SK-MEL-5 (cell line): Measurements from ENCODE around the gene DUSP10. TPM values are rescaled to one million over a fixed set of nuclear protein-coding genes. Genes with fewer than 3 reads are reported as not detected.

Experiments
- DNase-seq: peaks from one replicate; pipeline ENCODE4 v3.0.0-alpha.2; 2016; ENCODE audit warnings: low read depth, low spot score
- in situ Hi-C: cut with HindIII; loops from 2 replicates; pipeline ENCODE4 v1.10.0; 2016; ENCODE audit warnings: low sequenced_read_pairs, high pct_unique_total_duplicates, low pct_unique_long_range_greater_than_20kb
- total RNA-seq: library from RNA; depleted of rRNA; stranded (reverse); fragments of >200 nt; shearing (Covaris generic); gene quantifications from 2 replicates; pipeline ENCODE4 v1.2.3, GENCODE V29; 2014

The DUSP10 gene
- total RNA-seq, 1 experiment from 2014 or later = 101 TPM

GRCh38 chr1:221773383-221773782, 31.5 kb upstream of the DUSP10 start:
- in situ Hi-C loops = no loop called here
- no peak for DNase-seq

- DNase-seq = no peak
- in situ Hi-C loops = no loop called here
These were observed 30.2 kb upstream of the DUSP10 start for GRCh38 chr1:221772117-221772516.

GRCh38 chr1:221768444-221769066, 26.7 kb upstream of the DUSP10 start:
- peak; percentile 19 for DNase-seq
- in situ Hi-C loops = no loop called here

DNA sequence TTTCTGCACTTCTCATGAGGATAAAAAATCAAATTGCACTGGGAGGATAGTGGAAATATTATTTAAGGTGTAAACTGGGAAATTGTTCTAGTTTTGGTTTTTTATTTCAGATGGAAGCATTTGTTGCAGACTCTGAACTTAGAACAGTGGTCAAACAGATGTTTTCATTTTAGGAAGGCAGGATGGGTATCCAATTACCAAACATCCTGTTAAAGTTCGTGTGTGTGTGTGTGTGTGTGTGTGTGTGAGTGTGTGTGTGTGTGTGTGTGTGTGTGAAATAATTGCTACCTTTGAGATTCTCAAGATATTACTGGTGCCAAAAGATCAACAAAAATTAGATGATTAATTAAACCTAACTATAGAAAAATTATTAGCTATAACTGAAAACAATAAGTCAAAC, 24.3 kb upstream of the DUSP10 start:
- no peak for DNase-seq

DNA sequence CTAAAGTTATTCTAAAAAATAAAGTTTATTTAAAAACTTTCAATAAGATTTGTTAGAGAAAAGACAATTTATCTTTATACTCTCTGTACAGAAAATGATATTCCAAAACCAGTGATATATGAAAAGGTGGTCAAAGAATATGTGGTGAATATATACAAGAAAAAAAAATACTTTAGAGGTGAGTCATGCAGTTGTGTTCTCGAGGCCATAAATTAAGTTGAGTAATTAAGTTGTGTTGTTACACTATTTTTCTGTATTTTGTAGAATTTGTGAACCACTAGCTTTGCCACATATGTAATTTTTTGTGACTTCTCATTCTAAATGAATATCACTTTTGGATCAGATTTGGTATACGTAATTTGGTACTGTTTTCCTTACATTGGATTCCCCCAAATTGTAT, 23.6 kb upstream of the DUSP10 start:
- in situ Hi-C loops = no loop called here
- no peak for DNase-seq

More for the DNA sequence above, 24.3 kb upstream of the DUSP10 start:
- in situ Hi-C loops = no loop called here

- DNase-seq = no peak
- in situ Hi-C loops = no loop called here
These were observed 20.2 kb upstream of the DUSP10 start for GRCh38 chr1:221762121-221762520.

- in situ Hi-C loops = no loop called here
These were observed 19.6 kb upstream of the DUSP10 start for GRCh38 chr1:221761354-221762002.

GRCh38 chr1:221760911-221761310, 19.0 kb upstream of the DUSP10 start:
- no peak for DNase-seq
- in situ Hi-C loops = no loop called here

More at GRCh38 chr1:221761354-221762002, 19.6 kb upstream of the DUSP10 start:
- no peak for DNase-seq

DNA sequence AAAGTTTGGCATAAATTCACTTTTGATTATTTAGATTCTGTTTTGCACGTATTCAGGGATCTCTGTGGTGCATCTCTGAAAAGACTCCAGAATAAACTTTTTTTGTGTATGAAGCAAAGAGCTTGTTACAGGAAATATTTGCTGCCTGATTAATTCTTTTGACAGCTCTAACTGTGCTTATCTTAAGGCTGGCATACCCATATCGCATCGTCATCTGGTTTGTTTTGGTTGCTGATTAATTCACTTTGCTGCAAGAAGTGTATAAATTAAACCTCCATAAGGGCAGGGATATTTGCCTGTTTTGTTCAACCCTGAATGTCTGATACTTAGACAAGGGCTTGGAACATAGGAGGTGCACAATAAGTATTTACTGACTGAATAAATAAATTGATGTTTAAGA, 17.5 kb upstream of the DUSP10 start:
- in situ Hi-C loops = no loop called here
- no peak for DNase-seq

- in situ Hi-C loops = no loop called here
- DNase-seq = no peak
These were observed 16.6 kb upstream of the DUSP10 start for GRCh38 chr1:221758455-221758854.

DNA sequence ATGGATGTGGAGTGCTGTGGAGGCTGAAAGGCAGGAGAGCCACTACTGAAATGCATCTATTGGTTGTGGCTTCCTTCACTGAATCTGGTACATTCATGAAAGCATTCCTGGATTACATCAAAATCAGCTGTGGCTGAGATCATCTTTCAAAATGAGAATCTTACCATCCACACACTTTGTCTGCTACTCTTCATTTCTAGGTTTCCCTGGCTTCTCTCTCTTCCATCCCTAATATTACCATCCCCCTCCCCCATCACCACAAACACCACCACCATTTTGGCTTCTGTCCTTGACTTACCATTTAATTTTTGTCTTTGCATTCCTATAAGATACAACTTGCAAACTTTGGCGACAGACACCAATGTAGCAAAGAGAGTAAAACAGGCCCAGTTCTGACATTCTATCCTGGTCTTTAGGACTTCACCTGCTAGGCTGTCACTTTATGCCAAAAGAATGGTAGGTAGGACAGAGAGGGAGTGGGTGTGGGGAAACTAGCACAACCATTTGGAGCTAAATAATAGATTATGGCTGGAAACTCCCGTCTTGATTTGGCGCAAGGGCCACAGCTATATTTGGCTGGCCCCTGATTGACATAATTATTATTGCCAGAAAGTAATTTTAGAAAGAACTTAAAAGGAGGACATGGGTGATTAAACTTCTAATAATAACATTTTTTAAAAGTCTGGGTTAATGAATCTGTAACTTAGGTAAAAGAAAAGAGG, 15.1 kb upstream of the DUSP10 start:
- DNase-seq = no peak
- in situ Hi-C loops = no loop called here

DNA sequence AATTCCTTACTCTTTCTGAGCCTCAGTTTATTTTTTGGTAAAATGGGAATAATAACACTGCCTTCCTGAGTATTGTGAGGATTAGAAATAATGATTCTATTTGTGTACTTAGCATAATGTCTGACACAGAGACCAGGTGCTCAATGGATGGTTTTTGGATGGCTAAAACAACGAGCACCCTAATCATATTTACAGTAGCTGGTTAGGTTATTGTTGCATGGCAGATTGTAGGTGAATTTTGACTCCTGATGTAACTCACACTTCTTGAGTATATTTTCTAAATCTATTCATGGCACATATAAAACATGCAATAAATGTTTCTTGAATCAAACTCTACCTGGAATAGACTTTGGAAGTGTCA, 11.9 kb upstream of the DUSP10 start:
- in situ Hi-C loops = no loop called here
- no peak for DNase-seq

GRCh38 chr1:221751226-221751887, 9.5 kb upstream of the DUSP10 start:
- in situ Hi-C loops = no loop called here
- DNase-seq = no peak

DNA sequence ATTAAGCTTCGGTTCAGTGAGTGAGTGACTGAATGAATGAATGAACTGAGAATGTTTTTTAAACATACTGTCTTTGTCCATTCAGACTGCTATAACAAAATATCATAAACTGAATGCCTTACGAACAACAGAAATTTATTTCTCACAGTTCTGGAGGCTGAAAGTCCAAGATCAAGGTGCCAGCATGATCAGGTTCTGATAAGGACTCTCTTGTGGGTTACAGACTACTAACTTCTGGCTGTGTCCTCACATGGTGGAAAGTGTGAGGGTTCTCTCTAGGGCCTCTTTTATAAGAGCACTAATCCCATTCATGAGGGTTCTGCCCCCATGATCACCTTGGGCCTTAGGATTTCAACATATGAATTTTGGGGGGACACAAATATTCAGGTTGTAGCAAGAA, 7.1 kb upstream of the DUSP10 start:
- no peak for DNase-seq
- in situ Hi-C loops = no loop called here

DNA sequence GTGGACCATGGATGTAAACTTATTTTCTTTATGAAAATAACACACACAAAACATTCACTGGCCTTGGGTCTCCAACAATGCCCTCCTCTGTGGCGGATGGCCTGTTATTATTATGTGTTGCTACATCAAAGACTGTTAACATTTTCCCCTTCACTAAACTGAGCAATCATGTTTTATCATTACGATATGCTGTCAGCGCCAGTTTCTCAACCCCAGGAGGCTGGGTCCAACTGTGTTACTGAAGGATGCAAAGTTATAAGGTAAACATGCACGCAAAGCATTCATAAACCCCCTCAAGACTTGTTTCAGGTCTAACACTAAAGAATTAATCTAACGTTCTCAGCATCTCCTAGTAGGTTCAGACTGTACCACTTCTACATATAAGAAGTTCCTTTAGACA, 6.0 kb upstream of the DUSP10 start:
- no peak for DNase-seq
- in situ Hi-C loops = no loop called here

DNA sequence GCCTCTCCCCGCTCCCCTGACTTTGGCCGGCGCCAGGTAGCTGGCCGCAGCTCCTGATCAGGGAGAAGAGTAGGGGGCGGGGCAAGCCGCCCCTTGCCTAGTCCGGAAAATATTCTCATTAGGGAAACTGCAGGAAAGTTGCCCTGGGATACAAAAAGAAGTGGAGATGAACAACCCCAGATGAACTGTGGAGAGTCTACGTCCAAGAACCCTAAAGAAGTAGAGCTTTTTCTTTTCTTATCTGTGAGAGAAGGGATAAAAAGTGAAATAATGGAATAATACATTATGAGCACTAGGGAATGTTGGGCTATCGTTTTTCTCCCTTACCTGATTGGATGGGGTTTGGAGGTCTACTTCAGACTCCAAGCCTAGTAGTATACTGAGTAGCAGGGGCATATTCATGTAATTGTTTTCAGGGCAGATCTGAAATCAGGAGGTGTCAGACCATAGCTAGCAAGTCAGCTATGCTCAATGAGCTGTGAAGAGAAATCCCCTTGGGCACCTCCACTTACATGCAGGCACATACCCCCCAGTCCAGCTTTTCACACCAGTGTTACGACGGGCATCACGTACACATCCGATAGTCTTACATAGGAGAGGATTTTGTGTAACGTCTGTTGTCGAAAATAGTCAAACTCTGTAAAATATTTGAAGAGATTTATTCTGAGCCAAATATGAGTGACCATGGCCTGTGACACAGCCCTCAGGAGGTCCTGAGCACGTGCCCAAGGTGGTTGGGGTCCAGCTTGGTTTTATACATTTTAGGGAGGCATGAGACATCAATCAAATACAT, 1.7 kb upstream of the DUSP10 start:
- DNase-seq = no peak
- in situ Hi-C loops = no loop called here

- in situ Hi-C loops = no loop called here
- DNase-seq = peak; percentile 78
These were observed 896 bp upstream of the DUSP10 start for GRCh38 chr1:221742555-221743415.
